GM23338 (cell line): ENCODE measurements around the gene ZBTB45. TPM values are rescaled to one million over a fixed set of nuclear protein-coding genes. Genes with fewer than 3 reads are reported as not detected.
A peak's percentile ranks its signal among the peaks of the same experiment; 100 is the strongest.

Experiments
- ATAC-seq: fragments of 200-7000 bp; cut with Tn5 transposase; 3 replicates; pipeline ENCODE4 v1.9.1; 2020
- DNase-seq: peaks from one replicate; pipeline ENCODE4 v3.0.0-alpha.2; 2015; ENCODE audit warnings: low spot score
- H2AFZ ChIP-seq: fragments of 200-600 bp; sonication (generic); 2 replicates; pipeline ENCODE4 v1.8.0; 2016; ENCODE audit warnings: antibody characterized with exemption, mild to moderate bottlenecking, moderate library complexity
- H3F3A ChIP-seq: fragments of 200-600 bp; sonication (generic); replicated peaks from 2 replicates; pipeline ENCODE4 v1.8.0; 2017; ENCODE audit warnings: antibody characterized with exemption, mixed run types, low read depth
- H3K27ac ChIP-seq: fragments of 200-600 bp; sonication (generic); 2 replicates; pipeline ENCODE4 v1.6.1; 2016; ENCODE audit warnings: low read depth
- H3K27me3 ChIP-seq: fragments of 200-600 bp; sonication (generic); 2 replicates; pipeline ENCODE4 v1.8.0; 2016; ENCODE audit warnings: mild to moderate bottlenecking, mixed run types, moderate library complexity; ENCODE audit not compliant: insufficient read depth
- H3K36me3 ChIP-seq: fragments of 200-600 bp; sonication (generic); 2 replicates; pipeline ENCODE4 v1.8.0; 2016; ENCODE audit warnings: mild to moderate bottlenecking; ENCODE audit not compliant: insufficient read depth
- H3K4me1 ChIP-seq: fragments of 200-600 bp; sonication (generic); 2 replicates; pipeline ENCODE4 v1.8.0; 2016; ENCODE audit warnings: mild to moderate bottlenecking, moderate library complexity; ENCODE audit not compliant: insufficient read depth
- H3K4me2 ChIP-seq: fragments of 200-600 bp; sonication (generic); 2 replicates; pipeline ENCODE4 v1.7.1; 2017; ENCODE audit warnings: mixed run types
- H3K4me3 ChIP-seq: fragments of 200-600 bp; sonication (generic); 2 replicates; pipeline ENCODE4 v1.6.1; 2016; ENCODE audit warnings: mixed run types
- H3K79me2 ChIP-seq: fragments of 200-600 bp; sonication (generic); replicated peaks from 2 replicates; pipeline ENCODE4 v1.8.0; 2017; ENCODE audit warnings: mild to moderate bottlenecking; ENCODE audit not compliant: insufficient read depth
- H3K9me2 ChIP-seq: fragments of 200-600 bp; sonication (generic); 2 replicates; pipeline ENCODE4 v1.8.0; 2017; ENCODE audit not compliant: insufficient read depth
- H4K20me1 ChIP-seq: fragments of 200-600 bp; sonication (generic); replicated peaks from 2 replicates; pipeline ENCODE4 v1.8.0; 2017; ENCODE audit warnings: mild to moderate bottlenecking; ENCODE audit not compliant: insufficient read depth
- H3K27ac Mint-ChIP-seq: 2 replicates; pipeline ENCODE4 v1.8.0; 2020; ENCODE audit warnings: inconsistent platforms, mild to moderate bottlenecking, moderate library complexity, mixed read lengths
- H3K27me3 Mint-ChIP-seq: 3 replicates; pipeline ENCODE4 v1.8.0; 2022; ENCODE audit warnings: low read depth, mild to moderate bottlenecking, moderate library complexity, mixed read lengths, inconsistent platforms; ENCODE audit not compliant: insufficient read depth, poor library complexity
- H3K36me3 Mint-ChIP-seq: 3 replicates; pipeline ENCODE4 v1.8.0; 2021; ENCODE audit warnings: low read depth, mild to moderate bottlenecking, inconsistent platforms, moderate library complexity, mixed read lengths
- H3K4me1 Mint-ChIP-seq: 3 replicates; pipeline ENCODE4 v1.8.0; 2020; ENCODE audit warnings: mild to moderate bottlenecking, inconsistent platforms, mixed read lengths
- H3K4me3 Mint-ChIP-seq: 3 replicates; pipeline ENCODE4 v1.8.0; 2021; ENCODE audit warnings: moderate library complexity, mild to moderate bottlenecking, inconsistent platforms, mixed read lengths
- H3K9me3 Mint-ChIP-seq: 3 replicates; pipeline ENCODE4 v1.8.0; 2020; ENCODE audit warnings: moderate library complexity, mild to moderate bottlenecking, inconsistent platforms, mixed read lengths
- CREB1 ChIP-seq: fragments of 250-450 bp; sonication (Bioruptor Pico); IDR thresholded peaks from 2 replicates; pipeline ENCODE4 v1.5.0; 2020; ENCODE audit warnings: low read depth, mild to moderate bottlenecking, moderate library complexity
- EZH2 ChIP-seq: fragments of 200-600 bp; sonication (generic); IDR thresholded peaks from one replicate; pipeline ENCODE4 v1.8.0; 2017; ENCODE audit warnings: antibody characterized with exemption, mild to moderate bottlenecking, low read depth; ENCODE audit not compliant: unreplicated experiment
- EZH2phosphoT487 ChIP-seq: fragments of 200-600 bp; sonication (generic); IDR thresholded peaks from one replicate; pipeline ENCODE4 v1.8.1; 2018; ENCODE audit warnings: antibody characterized with exemption; ENCODE audit not compliant: unreplicated experiment
- JUNB ChIP-seq: IDR thresholded peaks from one replicate; pipeline ENCODE4 v1.6.1; 2016; ENCODE audit warnings: antibody characterized with exemption; ENCODE audit not compliant: unreplicated experiment
- NANOG ChIP-seq: IDR thresholded peaks from 2 replicates; pipeline ENCODE4 v1.6.1; 2016; ENCODE audit warnings: antibody characterized with exemption, borderline replicate concordance
- POLR2AphosphoS5 ChIP-seq: IDR thresholded peaks from 2 replicates; pipeline ENCODE4 v1.6.1; 2016; ENCODE audit warnings: antibody characterized with exemption, low read depth
- STAT1 ChIP-seq: IDR thresholded peaks from one replicate; pipeline ENCODE4 v1.6.1; 2016; ENCODE audit warnings: antibody characterized with exemption; ENCODE audit not compliant: unreplicated experiment
- ZNF114 ChIP-seq: fragments of 250-450 bp; sonication (Bioruptor Pico); IDR thresholded peaks from 2 replicates; pipeline ENCODE4 v1.5.0; 2020; ENCODE audit warnings: mild to moderate bottlenecking, moderate library complexity
- ZNF331 ChIP-seq: fragments of 250-450 bp; sonication (Bioruptor Pico); IDR thresholded peaks from 2 replicates; pipeline ENCODE4 v1.5.0; 2020; ENCODE audit warnings: low read depth, mild to moderate bottlenecking, moderate library complexity
- polyA plus RNA-seq: library from polyadenylated mRNA; unstranded; fragments of >200 nt; fragmentation: Nextera tagmentation; extraction: Ambion mirVana; gene quantifications from 2 replicates; pipeline ENCODE4 v1.2.1, GENCODE V29; 2016
- total RNA-seq: library from RNA; depleted of rRNA; stranded (reverse); fragments of >200 nt; shearing (Covaris generic); gene quantifications from 2 replicates; pipeline ENCODE4 v1.2.3, GENCODE V29; 2014
- TF ChIP-seq, protein P1 (sequence below): IDR thresholded peaks from 2 replicates; pipeline ENCODE4 v1.6.1; 2016; ENCODE audit warnings: antibody characterized with exemption
- TF ChIP-seq, protein P2 (sequence below): fragments of 250-450 bp; sonication (Bioruptor Pico); IDR thresholded peaks from 2 replicates; pipeline ENCODE4 v1.5.0; 2020; ENCODE audit warnings: mild to moderate bottlenecking, moderate library complexity
- TF ChIP-seq, protein P3 (sequence below): IDR thresholded peaks from one replicate; pipeline ENCODE4 v1.6.1; 2018; ENCODE audit warnings: antibody characterized with exemption; ENCODE audit not compliant: unreplicated experiment
- TF ChIP-seq, protein P4 (sequence below), 2 experiments: fragments of 200-600 bp in 1 of 2; sonication (generic) in 1 of 2; conservative IDR thresholded peaks; 2 replicates each; pipeline versions ENCODE4 v1.5.1 to v1.6.1; 2016 to 2017; ENCODE audit warnings: antibody characterized with exemption in 2 of 2, low read depth in 2 of 2, mild to moderate bottlenecking in 2 of 2, moderate library complexity in 1 of 2

The ZBTB45 gene
- total and polyA plus RNA-seq, 2 experiments from 2014 or later: 9.5 to 10.4 TPM

DNA sequence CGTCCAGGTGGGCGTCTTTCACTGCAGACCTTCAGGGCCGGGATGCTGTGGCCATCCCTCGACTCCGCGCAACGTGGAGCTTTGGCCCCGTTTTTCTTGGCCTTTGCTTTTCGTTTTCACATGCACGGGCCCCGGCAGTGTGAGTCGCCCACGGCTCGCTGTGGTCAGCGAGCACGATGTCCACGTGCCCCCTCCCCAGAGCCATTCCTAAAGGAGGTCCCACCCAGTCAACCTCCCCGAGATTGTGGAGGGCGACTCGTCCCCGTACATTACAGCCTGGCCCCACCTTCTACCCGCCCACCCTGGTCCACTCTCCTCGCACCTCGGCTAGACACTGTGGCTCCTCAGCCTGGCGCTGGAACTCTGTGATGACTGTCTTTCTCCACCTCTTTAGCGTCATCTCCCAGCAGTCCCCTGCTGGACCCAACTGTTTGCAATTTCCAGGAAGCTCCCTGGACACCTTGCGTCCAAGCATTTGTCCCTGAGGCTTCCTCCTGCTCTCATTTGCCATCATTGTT is 43.1 kb downstream of the ZBTB45 start:
- no peaks in the 10 kb centered on the region for H3K9me2 ChIP-seq
- Mint-ChIP-seq H3K27ac (peak overlapping the region; percentile 85), H3K9me3 (no peaks in the 10 kb centered on the region; the same call in 2 of the 3 replicates), H3K36me3 (peaks cover 9% of the 10 kb centered on the region), H3K27me3 (peaks cover 25% of the 10 kb centered on the region), H3K4me1 (peaks cover 10% of the 10 kb centered on the region), H3K4me3 (peak overlapping the region; percentile 93)
- peak overlapping the region; percentile 76 for H2AFZ ChIP-seq
- H3K4me3 ChIP-seq: peak overlapping the region; percentile 82
- no peaks in the 10 kb centered on the region for H3K36me3 ChIP-seq
- no peaks in the 10 kb centered on the region for H4K20me1 ChIP-seq
- H3K79me2 ChIP-seq: no peaks in the 10 kb centered on the region
- DNase-seq (no peak), ATAC-seq (peak; percentile 2)
- H3K27me3 ChIP-seq: no peaks in the 10 kb centered on the region
- peaks cover 13% of the 10 kb centered on the region for H3F3A ChIP-seq
- peak overlapping the region; percentile 96; the same call in 1 of the 2 replicates for H3K27ac ChIP-seq
- peaks cover 4% of the 10 kb centered on the region; the same call in 1 of the 2 replicates for H3K4me1 ChIP-seq
- TF ChIP-seq JUNB (no peak), ZNF331 (no peak), EZH2 (no peak), POLR2AphosphoS5 (no peak), CREB1 (CRISPR knock-in tag) (no peak), STAT1 (no peak), ZNF114 (CRISPR knock-in tag) (no peak), EZH2phosphoT487 (no peak), NANOG (no peak)
- TF ChIP-seq, protein P1, sequence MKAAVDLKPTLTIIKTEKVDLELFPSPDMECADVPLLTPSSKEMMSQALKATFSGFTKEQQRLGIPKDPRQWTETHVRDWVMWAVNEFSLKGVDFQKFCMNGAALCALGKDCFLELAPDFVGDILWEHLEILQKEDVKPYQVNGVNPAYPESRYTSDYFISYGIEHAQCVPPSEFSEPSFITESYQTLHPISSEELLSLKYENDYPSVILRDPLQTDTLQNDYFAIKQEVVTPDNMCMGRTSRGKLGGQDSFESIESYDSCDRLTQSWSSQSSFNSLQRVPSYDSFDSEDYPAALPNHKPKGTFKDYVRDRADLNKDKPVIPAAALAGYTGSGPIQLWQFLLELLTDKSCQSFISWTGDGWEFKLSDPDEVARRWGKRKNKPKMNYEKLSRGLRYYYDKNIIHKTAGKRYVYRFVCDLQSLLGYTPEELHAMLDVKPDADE: no peak
- TF ChIP-seq, protein P2, sequence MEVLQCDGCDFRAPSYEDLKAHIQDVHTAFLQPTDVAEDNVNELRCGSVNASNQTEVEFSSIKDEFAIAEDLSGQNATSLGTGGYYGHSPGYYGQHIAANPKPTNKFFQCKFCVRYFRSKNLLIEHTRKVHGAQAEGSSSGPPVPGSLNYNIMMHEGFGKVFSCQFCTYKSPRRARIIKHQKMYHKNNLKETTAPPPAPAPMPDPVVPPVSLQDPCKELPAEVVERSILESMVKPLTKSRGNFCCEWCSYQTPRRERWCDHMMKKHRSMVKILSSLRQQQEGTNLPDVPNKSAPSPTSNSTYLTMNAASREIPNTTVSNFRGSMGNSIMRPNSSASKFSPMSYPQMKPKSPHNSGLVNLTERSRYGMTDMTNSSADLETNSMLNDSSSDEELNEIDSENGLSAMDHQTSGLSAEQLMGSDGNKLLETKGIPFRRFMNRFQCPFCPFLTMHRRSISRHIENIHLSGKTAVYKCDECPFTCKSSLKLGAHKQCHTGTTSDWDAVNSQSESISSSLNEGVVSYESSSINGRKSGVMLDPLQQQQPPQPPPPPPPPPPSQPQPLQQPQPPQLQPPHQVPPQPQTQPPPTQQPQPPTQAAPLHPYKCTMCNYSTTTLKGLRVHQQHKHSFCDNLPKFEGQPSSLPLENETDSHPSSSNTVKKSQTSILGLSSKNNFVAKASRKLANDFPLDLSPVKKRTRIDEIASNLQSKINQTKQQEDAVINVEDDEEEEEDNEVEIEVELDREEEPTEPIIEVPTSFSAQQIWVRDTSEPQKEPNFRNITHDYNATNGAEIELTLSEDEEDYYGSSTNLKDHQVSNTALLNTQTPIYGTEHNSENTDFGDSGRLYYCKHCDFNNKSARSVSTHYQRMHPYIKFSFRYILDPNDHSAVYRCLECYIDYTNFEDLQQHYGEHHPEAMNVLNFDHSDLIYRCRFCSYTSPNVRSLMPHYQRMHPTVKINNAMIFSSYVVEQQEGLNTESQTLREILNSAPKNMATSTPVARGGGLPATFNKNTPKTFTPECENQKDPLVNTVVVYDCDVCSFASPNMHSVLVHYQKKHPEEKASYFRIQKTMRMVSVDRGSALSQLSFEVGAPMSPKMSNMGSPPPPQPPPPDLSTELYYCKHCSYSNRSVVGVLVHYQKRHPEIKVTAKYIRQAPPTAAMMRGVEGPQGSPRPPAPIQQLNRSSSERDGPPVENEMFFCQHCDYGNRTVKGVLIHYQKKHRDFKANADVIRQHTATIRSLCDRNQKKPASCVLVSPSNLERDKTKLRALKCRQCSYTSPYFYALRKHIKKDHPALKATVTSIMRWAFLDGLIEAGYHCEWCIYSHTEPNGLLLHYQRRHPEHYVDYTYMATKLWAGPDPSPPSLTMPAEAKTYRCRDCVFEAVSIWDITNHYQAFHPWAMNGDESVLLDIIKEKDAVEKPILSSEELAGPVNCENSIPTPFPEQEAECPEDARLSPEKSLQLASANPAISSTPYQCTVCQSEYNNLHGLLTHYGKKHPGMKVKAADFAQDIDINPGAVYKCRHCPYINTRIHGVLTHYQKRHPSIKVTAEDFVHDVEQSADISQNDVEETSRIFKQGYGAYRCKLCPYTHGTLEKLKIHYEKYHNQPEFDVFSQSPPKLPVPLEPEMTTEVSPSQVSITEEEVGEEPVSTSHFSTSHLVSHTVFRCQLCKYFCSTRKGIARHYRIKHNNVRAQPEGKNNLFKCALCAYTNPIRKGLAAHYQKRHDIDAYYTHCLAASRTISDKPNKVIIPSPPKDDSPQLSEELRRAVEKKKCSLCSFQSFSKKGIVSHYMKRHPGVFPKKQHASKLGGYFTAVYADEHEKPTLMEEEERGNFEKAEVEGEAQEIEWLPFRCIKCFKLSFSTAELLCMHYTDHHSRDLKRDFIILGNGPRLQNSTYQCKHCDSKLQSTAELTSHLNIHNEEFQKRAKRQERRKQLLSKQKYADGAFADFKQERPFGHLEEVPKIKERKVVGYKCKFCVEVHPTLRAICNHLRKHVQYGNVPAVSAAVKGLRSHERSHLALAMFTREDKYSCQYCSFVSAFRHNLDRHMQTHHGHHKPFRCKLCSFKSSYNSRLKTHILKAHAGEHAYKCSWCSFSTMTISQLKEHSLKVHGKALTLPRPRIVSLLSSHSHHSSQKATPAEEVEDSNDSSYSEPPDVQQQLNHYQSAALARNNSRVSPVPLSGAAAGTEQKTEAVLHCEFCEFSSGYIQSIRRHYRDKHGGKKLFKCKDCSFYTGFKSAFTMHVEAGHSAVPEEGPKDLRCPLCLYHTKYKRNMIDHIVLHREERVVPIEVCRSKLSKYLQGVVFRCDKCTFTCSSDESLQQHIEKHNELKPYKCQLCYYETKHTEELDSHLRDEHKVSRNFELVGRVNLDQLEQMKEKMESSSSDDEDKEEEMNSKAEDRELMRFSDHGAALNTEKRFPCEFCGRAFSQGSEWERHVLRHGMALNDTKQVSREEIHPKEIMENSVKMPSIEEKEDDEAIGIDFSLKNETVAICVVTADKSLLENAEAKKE (CRISPR knock-in tag): no peak
- TF ChIP-seq, protein P3, sequence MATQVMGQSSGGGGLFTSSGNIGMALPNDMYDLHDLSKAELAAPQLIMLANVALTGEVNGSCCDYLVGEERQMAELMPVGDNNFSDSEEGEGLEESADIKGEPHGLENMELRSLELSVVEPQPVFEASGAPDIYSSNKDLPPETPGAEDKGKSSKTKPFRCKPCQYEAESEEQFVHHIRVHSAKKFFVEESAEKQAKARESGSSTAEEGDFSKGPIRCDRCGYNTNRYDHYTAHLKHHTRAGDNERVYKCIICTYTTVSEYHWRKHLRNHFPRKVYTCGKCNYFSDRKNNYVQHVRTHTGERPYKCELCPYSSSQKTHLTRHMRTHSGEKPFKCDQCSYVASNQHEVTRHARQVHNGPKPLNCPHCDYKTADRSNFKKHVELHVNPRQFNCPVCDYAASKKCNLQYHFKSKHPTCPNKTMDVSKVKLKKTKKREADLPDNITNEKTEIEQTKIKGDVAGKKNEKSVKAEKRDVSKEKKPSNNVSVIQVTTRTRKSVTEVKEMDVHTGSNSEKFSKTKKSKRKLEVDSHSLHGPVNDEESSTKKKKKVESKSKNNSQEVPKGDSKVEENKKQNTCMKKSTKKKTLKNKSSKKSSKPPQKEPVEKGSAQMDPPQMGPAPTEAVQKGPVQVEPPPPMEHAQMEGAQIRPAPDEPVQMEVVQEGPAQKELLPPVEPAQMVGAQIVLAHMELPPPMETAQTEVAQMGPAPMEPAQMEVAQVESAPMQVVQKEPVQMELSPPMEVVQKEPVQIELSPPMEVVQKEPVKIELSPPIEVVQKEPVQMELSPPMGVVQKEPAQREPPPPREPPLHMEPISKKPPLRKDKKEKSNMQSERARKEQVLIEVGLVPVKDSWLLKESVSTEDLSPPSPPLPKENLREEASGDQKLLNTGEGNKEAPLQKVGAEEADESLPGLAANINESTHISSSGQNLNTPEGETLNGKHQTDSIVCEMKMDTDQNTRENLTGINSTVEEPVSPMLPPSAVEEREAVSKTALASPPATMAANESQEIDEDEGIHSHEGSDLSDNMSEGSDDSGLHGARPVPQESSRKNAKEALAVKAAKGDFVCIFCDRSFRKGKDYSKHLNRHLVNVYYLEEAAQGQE: no peak
- TF ChIP-seq, protein P4, sequence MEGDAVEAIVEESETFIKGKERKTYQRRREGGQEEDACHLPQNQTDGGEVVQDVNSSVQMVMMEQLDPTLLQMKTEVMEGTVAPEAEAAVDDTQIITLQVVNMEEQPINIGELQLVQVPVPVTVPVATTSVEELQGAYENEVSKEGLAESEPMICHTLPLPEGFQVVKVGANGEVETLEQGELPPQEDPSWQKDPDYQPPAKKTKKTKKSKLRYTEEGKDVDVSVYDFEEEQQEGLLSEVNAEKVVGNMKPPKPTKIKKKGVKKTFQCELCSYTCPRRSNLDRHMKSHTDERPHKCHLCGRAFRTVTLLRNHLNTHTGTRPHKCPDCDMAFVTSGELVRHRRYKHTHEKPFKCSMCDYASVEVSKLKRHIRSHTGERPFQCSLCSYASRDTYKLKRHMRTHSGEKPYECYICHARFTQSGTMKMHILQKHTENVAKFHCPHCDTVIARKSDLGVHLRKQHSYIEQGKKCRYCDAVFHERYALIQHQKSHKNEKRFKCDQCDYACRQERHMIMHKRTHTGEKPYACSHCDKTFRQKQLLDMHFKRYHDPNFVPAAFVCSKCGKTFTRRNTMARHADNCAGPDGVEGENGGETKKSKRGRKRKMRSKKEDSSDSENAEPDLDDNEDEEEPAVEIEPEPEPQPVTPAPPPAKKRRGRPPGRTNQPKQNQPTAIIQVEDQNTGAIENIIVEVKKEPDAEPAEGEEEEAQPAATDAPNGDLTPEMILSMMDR (conservative IDR thresholded peaks at IDR 0.05; ENCODE audit: low read depth in 2 of 2): no peak
- H3K4me2 ChIP-seq: peak overlapping the region; percentile 94
